Activated naive CD4-positive, alpha-beta T cell treated with anti-CD3 and anti-CD28 coated beads, Interleukin-2, amount 50 U/mL, for 72 hours (primary cell): ENCODE measurements around the gene DPY19L1. TPM values are rescaled to one million over a fixed set of nuclear protein-coding genes. Genes with fewer than 3 reads are reported as not detected.
"Not testable (repeated sequence)": the region's sequence is repeated elsewhere in the genome, so short reads cannot be mapped to it uniquely, and the experiment has no call there.

Source experiments
- ATAC-seq, 2 donors: fragments of 150-1000 bp; cut with Tn5 transposase; 2 replicates each; pipeline ENCODE4 v1.10.0; 2021; ENCODE audit warnings: mild to moderate bottlenecking in 2 of 2, moderate library complexity in 2 of 2
- DNase-seq, 2 donors: peaks; one replicate each; pipeline ENCODE4 v3.0.0; 2021 to 2022; ENCODE audit warnings: low spot score in 2 of 2
- H3K27ac Mint-ChIP-seq, 2 donors: one replicate each; pipeline ENCODE4 v1.8.0; 2022; ENCODE audit warnings: mild to moderate bottlenecking in 2 of 2, mixed read lengths in 2 of 2
- H3K36me3 Mint-ChIP-seq, 2 donors: one replicate each; pipeline ENCODE4 v1.8.0; 2022; ENCODE audit warnings: mixed read lengths in 2 of 2
- H3K9me3 Mint-ChIP-seq, 2 donors: one replicate each; pipeline ENCODE4 v1.8.0; 2022; ENCODE audit warnings: mixed read lengths in 2 of 2
- total RNA-seq, 2 donors: library from RNA; stranded (reverse); gene quantifications; one replicate each; pipeline ENCODE4 v1.2.3, GENCODE V29; 2022

The DPY19L1 gene
- total RNA-seq, 2 donors from 2014 or later, result 10.2 to 10.3 TPM

GRCh38 chr7:34967818-34968217, 69.5 kb downstream of the DPY19L1 start:
- not testable (repeated sequence) for DNase-seq, H3K9me3 Mint-ChIP-seq, ATAC-seq, H3K27ac Mint-ChIP-seq
- peaks cover 8 to 21% of the 10 kb centered on the region in 2 donors for H3K36me3 Mint-ChIP-seq

- H3K36me3 Mint-ChIP-seq, result peaks cover 5 to 13% of the 10 kb centered on the region in 2 donors
- ATAC-seq, H3K9me3 Mint-ChIP-seq, H3K27ac Mint-ChIP-seq, DNase-seq: not testable (repeated sequence)
Observed at GRCh38 chr7:34966504-34966903, 70.8 kb downstream of the DPY19L1 start.

GRCh38 chr7:34958021-34958420, 79.3 kb downstream of the DPY19L1 start:
- Mint-ChIP-seq H3K27ac (no peak overlapping the region), H3K36me3 (no peaks in the 10 kb centered on the region), H3K9me3 (no peaks in the 10 kb centered on the region)
- ATAC-seq (no peak), DNase-seq (no peak)

- DNase-seq (no peak), ATAC-seq (no peak)
- Mint-ChIP-seq H3K36me3 (no peaks in the 10 kb centered on the region), H3K27ac (no peak overlapping the region), H3K9me3 (no peaks in the 10 kb centered on the region)
Observed at GRCh38 chr7:34952822-34953221, 84.5 kb downstream of the DPY19L1 start.

GRCh38 chr7:34949361-34949760, 87.9 kb downstream of the DPY19L1 start:
- Mint-ChIP-seq H3K36me3 (no peaks in the 10 kb centered on the region), H3K27ac (no peak overlapping the region), H3K9me3 (no peaks in the 10 kb centered on the region)
- ATAC-seq (no peak), DNase-seq (no peak)

GRCh38 chr7:34947427-34947826, 89.9 kb downstream of the DPY19L1 start:
- H3K27ac Mint-ChIP-seq, DNase-seq, H3K36me3 Mint-ChIP-seq, ATAC-seq, H3K9me3 Mint-ChIP-seq: not testable (repeated sequence)

GRCh38 chr7:34946486-34946885, 90.8 kb downstream of the DPY19L1 start:
- H3K9me3 Mint-ChIP-seq, result no peaks in the 10 kb centered on the region
- no peaks in the 10 kb centered on the region for H3K36me3 Mint-ChIP-seq
- no peak overlapping the region for H3K27ac Mint-ChIP-seq
- ATAC-seq (no peak), DNase-seq (no peak)

GRCh38 chr7:34945894-34946477, 91.3 kb downstream of the DPY19L1 start:
- not testable (repeated sequence) for ATAC-seq, H3K27ac Mint-ChIP-seq, DNase-seq, H3K36me3 Mint-ChIP-seq, H3K9me3 Mint-ChIP-seq

GRCh38 chr7:34939175-34939574, 98.1 kb downstream of the DPY19L1 start:
- no peak overlapping the region for H3K27ac Mint-ChIP-seq
- ATAC-seq (no peak), DNase-seq (no peak)
- H3K9me3 Mint-ChIP-seq, result no peaks in the 10 kb centered on the region
- H3K36me3 Mint-ChIP-seq, result peaks cover 0 to 10% of the 10 kb centered on the region in 2 donors

- H3K9me3 Mint-ChIP-seq, H3K27ac Mint-ChIP-seq, DNase-seq: not testable (repeated sequence)
- peak; percentile 56 to 86 for ATAC-seq
- peaks cover 0 to 10% of the 10 kb centered on the region in 2 donors for H3K36me3 Mint-ChIP-seq
Observed at GRCh38 chr7:34935735-34936165, 101.5 kb downstream of the DPY19L1 start.

GRCh38 chr7:34931739-34932138, 105.5 kb downstream of the DPY19L1 start:
- no peak for DNase-seq
- Mint-ChIP-seq H3K27ac (no peak overlapping the region), H3K36me3 (no peaks in the 10 kb centered on the region), H3K9me3 (no peaks in the 10 kb centered on the region)
- no peak for ATAC-seq

GRCh38 chr7:34929783-34930182, 107.5 kb downstream of the DPY19L1 start:
- ATAC-seq, result not testable (repeated sequence)

GRCh38 chr7:34928560-34928959, 108.7 kb downstream of the DPY19L1 start:
- Mint-ChIP-seq H3K9me3 (no peaks in the 10 kb centered on the region), H3K27ac (no peak overlapping the region), H3K36me3 (no peaks in the 10 kb centered on the region)
- no peak for ATAC-seq
- no peak for DNase-seq

More at GRCh38 chr7:34929783-34930182, 107.5 kb downstream of the DPY19L1 start:
- DNase-seq, H3K36me3 Mint-ChIP-seq, H3K9me3 Mint-ChIP-seq, H3K27ac Mint-ChIP-seq: not testable (repeated sequence)

- ATAC-seq (peak in 1 of 2 donors; percentile 61), DNase-seq (peak in 1 of 2 donors; percentile 61)
- Mint-ChIP-seq H3K27ac (no peak overlapping the region), H3K9me3 (no peaks in the 10 kb centered on the region), H3K36me3 (no peaks in the 10 kb centered on the region)
Observed at GRCh38 chr7:34928052-34928451, 109.2 kb downstream of the DPY19L1 start.

- H3K27ac Mint-ChIP-seq, DNase-seq, H3K36me3 Mint-ChIP-seq, ATAC-seq, H3K9me3 Mint-ChIP-seq: not testable (repeated sequence)
Observed at GRCh38 chr7:34920470-34920869, 116.8 kb downstream of the DPY19L1 start.

GRCh38 chr7:34919038-34919437, 118.2 kb downstream of the DPY19L1 start:
- not testable (repeated sequence) for H3K27ac Mint-ChIP-seq, DNase-seq, ATAC-seq, H3K36me3 Mint-ChIP-seq
- peaks cover 6 to 11% of the 10 kb centered on the region in 2 donors for H3K9me3 Mint-ChIP-seq

- ATAC-seq, H3K27ac Mint-ChIP-seq, H3K36me3 Mint-ChIP-seq, DNase-seq: not testable (repeated sequence)
- H3K9me3 Mint-ChIP-seq, result peaks cover 13 to 16% of the 10 kb centered on the region in 2 donors
Observed at GRCh38 chr7:34918198-34918861, 119.0 kb downstream of the DPY19L1 start.

- ATAC-seq, DNase-seq, H3K27ac Mint-ChIP-seq, H3K36me3 Mint-ChIP-seq: not testable (repeated sequence)
- peaks cover 13 to 16% of the 10 kb centered on the region in 2 donors for H3K9me3 Mint-ChIP-seq
Observed at GRCh38 chr7:34917515-34917914, 119.8 kb downstream of the DPY19L1 start.
